Superior temporal gyrus (tissue), 1 donor: Measurements from ENCODE around the gene ARPIN.
"Not testable (repeated sequence)": the region's sequence is repeated elsewhere in the genome, so short reads cannot be mapped to it uniquely, and the experiment has no call there.

Experiments
- DNase-seq: peaks from one replicate; pipeline ENCODE4 v3.0.0-alpha.2; 2016; ENCODE audit errors: extremely low spot score

Gene ARPIN

DNA sequence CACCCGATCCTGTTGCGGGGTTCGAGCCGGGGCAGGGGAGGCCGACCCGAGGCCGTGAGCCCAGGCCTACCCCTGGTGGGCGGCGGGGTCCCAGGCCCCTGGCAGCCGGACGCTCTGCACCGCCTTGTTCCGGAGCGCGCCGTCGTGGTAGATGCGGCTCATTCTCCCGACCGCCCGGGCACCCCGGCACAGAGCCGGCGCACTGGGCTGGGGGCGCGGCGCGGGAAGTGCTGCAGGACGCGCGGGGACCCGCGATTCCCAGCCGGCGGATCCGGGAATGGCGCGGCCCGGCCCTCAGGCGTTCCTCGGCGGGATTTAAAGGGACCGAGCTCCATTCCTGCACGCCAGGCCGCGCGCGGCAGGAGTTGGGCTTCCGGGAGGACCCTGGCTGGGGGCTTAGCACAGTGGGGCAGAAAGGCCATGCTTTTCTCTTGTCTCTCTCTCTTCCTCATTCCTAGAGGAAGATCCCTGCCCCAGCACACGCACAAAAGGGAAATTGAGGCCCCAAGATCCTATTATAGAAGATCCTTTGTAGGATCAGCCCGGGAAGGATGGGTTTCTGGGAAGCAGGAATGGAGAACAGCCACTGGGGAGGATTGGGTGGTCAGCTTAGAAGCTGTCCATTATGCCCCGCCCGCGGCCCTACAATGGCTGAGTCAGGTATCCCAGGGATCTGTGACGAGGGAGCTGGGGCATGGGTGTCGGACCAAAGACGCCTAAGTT lies at the start of gene ARPIN:
TSS of gene ARPIN (minus strand) at position 279 of the 723 bp plus-strand sequence. CDS start at position 162, 117 bp downstream.
- DNase-seq = peak; percentile 40

DNA sequence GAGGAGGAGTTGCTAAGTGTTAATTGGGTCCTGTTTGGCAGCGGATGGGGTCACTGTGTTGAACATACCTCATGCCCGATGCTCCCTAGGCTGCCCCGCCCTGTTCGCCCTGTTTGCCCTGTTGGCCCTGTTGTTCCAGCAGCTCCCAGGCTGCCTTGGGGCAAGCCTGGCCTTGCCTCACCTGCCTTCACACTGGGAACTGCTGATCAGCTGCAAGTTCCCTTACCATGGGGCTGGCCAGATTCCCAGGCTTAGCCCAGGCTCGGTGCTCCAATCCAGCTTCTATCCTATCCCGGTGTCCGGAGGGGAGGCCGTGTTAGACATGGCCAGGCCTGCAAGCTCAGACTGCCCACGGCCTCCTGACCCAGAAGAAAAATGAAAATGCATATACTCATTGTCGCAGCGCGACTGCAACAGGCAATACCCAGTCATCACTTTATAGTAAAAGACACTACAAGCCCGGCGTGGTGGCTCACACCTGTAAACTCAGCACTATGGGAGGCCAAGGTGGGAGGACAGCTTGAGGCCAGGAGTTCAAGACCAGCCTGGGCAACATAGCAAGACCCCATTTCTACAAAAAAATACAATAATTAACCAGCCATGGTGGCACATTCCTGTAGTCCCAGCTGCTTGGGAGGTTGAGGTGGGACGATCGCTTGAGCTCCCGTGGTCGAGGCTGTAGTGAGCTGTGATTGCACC lies 45.5 kb upstream of the ARPIN start:
- DNase-seq = no peak

DNA sequence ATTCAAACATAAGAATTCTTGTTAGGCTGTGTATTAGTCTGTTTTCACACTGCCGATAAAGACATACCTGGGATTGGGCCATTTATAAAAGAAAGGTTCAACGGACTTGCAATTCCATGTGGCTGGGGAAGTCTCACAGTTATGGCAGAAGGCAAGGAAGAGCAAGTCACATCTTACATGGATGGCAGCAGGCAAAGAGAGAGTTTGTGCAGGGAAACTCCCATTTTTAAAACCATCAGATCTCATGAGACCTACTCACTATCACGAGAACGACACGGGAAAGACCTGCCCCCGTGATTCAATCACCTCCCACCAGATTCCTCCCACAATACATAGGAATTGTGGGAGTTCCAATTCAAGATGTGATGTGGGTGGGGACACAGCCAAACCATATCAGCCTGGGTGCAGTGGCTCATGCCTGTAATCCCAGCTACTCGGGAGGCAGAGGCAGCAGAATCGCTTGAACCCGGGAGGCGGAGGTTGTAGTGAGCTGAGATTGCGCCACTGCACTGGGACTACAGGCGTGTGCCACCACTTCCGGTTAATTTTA lies 42.8 kb upstream of the ARPIN start:
- not testable (repeated sequence) for DNase-seq

GRCh38 chr15:89954541-89954940 lies 41.8 kb upstream of the ARPIN start:
- DNase-seq = no peak

GRCh38 chr15:89948796-89949195 lies 36.0 kb upstream of the ARPIN start:
- DNase-seq = peak; percentile 45

GRCh38 chr15:89947385-89947784 lies 34.6 kb upstream of the ARPIN start:
- DNase-seq = no peak

DNA sequence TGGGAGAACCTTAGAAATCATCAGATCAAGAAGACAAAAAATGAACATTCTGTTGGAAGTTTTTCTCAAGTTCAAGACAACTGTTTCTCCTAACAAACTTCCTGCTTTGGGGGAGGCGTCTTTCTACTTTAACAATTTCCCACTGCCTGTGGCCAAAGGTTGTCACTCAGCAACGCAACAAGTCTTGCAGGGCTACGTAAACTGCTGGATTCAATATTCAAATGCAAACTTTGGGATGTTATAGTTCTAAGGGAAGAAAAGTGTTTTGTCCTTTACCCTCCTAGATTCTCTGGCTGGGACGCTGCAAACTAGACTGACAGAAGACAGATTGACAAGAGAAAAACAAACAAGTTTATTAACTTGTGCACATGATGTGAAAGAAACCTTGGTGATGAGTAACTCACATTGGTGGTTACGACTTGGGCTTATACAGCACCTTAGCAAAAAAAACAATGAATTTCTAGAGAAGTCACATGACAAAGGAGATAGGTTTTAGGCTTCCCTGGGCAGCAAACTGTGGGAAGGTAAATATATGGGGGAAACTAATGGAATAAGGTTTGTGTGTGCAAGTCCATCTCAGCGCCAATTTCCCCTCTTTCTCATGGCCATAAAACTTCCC lies 34.0 kb upstream of the ARPIN start:
- DNase-seq = no peak

- not testable (repeated sequence) for DNase-seq
These were observed 31.0 kb upstream of the ARPIN start for GRCh38 chr15:89943721-89944120.

DNA sequence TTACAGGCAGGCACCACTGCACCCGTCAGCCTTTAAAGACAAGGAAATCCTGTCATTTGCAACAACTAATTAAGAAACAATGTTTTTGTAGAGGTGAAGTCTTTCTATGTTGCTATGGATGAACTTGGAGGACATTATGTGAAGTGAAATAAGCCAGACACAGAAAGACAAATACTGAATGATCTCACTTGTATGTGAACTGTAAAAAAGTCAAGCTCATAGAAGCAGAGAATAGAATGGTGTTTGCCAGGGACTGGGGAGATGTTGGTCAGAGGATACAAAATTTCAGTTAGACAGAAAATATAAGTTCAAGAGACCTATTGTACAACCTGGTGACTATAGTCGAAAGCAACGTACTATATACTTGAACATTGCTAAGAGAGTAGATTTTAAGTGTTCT lies 27.2 kb upstream of the ARPIN start:
- DNase-seq = no peak

DNA sequence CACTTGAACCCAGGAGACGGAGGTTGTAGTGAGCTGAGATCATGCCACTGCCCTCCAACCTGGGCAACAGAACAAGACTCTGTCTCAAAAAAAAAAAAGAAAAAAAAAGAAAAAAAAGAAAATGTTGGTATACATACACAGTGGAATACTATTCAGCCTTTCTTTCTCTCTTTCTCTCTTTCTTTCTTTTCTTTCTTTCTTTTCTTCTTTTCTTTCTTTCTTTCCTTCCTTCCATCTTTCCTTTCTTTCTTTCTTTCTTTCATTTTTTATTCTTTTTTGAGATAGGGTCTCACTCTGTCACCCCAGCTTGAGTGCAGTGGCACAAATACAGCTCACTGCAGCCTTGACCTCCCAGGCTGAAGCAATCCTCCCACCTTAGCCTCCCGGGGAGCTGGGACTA lies 26.6 kb upstream of the ARPIN start:
- not testable (repeated sequence) for DNase-seq

- no peak for DNase-seq
These were observed 24.9 kb upstream of the ARPIN start for GRCh38 chr15:89937365-89938350.

- no peak for DNase-seq
These were observed 24.1 kb upstream of the ARPIN start for GRCh38 chr15:89936786-89937265.

- no peak for DNase-seq
These were observed 23.5 kb upstream of the ARPIN start for GRCh38 chr15:89936051-89936785.

- DNase-seq = no peak
These were observed 20.1 kb upstream of the ARPIN start for GRCh38 chr15:89932880-89933279.

- DNase-seq = no peak
These were observed 15.7 kb upstream of the ARPIN start for GRCh38 chr15:89928421-89928820.

- DNase-seq = no peak
These were observed 13.4 kb upstream of the ARPIN start for GRCh38 chr15:89926158-89926557.

DNA sequence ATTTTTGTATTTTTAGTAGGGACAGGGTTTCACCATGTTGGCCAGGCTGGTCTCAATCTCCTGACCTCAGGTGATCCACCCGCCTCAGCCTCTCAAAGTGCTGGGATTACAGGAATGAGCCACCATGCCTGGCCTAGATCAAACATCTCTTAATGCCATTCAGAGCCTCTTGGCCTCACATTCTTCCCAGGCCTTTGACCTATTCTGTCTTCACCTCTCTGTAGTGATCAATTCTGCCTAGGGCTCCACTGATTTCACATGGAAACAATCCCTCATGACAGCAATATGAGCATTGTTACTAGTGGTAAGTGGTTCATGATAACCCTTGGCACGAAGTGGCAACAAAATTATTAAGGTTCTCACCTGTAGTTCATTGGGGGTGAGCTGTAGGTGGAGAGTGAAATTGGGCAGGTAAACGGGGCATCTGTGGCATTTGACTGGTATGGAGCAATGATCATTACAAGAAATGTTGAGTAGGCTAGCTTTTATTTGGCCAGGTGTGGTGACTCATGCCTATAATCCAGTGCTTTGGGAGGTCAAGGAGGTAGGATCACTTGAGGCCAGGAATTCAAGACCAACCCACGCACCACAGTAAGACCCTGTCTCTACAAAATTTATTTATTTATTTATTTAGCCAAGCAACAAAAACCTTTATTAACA lies 4.8 kb upstream of the ARPIN start:
- DNase-seq = no peak

GRCh38 chr15:89916660-89917059 lies 3.9 kb upstream of the ARPIN start:
- no peak for DNase-seq

- DNase-seq = no peak
These were observed 543 bp downstream of the ARPIN start for GRCh38 chr15:89912145-89912673.
